A549 (cell line): ENCODE measurements around the gene FKBP3. TPM values are rescaled to one million over a fixed set of nuclear protein-coding genes. Genes with fewer than 3 reads are reported as not detected.
A peak's percentile ranks its signal among the peaks of the same experiment; 100 is the strongest.

Source experiments
- ATAC-seq, 2 experiments: fragments of 200-7000 bp in 1 of 2; fragments of >200 bp in 1 of 2; cut with Nextera tagmentation in 1 of 2; cut with Tn5 transposase in 1 of 2; 3 replicates each; pipeline versions ENCODE4 v1.8.0 to v1.9.1; 2018 to 2020; ENCODE audit warnings: mild to moderate bottlenecking in 1 of 2, moderate library complexity in 1 of 2
- CTCF ChIA-PET: fragments of 300-600 bp; sonication (Branson Sonifier 250); formaldehyde crosslinking; extraction: SDS; loops from one replicate; lab custom pipeline; 2021; ENCODE audit warnings: antibody characterized with exemption, inconsistent platforms; lab: Yijun Ruan, JAX
- POLR2A ChIA-PET: fragments of 350-600 bp; formaldehyde crosslinking; extraction: SDS; loops from one replicate; lab custom pipeline; 2021; ENCODE audit warnings: antibody characterized with exemption, inconsistent platforms; lab: Yijun Ruan, JAX
- DNase-seq, 2 experiments: peaks; one replicate each; pipeline versions ENCODE4 v3.0.0 to v3.0.0-alpha.2; 2011 to 2016; ENCODE audit warnings: low read depth in 1 of 2, low spot score in 1 of 2
- FAIRE-seq: peaks from 2 replicates; lab custom pipeline; 2011; peaks lifted over from hg19 to GRCh38; lab: Jason Lieb, UNC
- H3K27ac ChIP-seq, 2 experiments: fragments of >200 bp; sonication (Bioruptor Twin); formaldehyde crosslinking; 3 replicates each; pipeline ENCODE4 v1.5.1; 2016 to 2017
- H3K4me1 ChIP-seq: fragments of >200 bp; sonication (Bioruptor Twin); formaldehyde crosslinking; 3 replicates; pipeline ENCODE4 v1.6.1; 2016
- H3K4me2 ChIP-seq: fragments of >200 bp; sonication (Bioruptor Twin); formaldehyde crosslinking; 3 replicates; pipeline ENCODE4 v1.6.1; 2016
- H3K4me3 ChIP-seq: fragments of >200 bp; sonication (Bioruptor Twin); formaldehyde crosslinking; 3 replicates; pipeline ENCODE4 v1.5.1; 2016
- H3K9me3 ChIP-seq: fragments of >200 bp; sonication (Bioruptor Twin); formaldehyde crosslinking; 3 replicates; pipeline ENCODE4 v1.6.1; 2016
- BHLHE40 ChIP-seq: IDR thresholded peaks from 2 replicates; pipeline ENCODE4 v1.6.1; 2012; ENCODE audit warnings: low read depth, low read length, inconsistent platforms
- CBX2 ChIP-seq: fragments of 200-600 bp; sonication (generic); IDR thresholded peaks from 2 replicates; pipeline ENCODE4 v1.6.1; 2016; ENCODE audit warnings: low read depth, mild to moderate bottlenecking, borderline replicate concordance
- CBX8 ChIP-seq: fragments of 200-600 bp; sonication (generic); IDR thresholded peaks from 2 replicates; pipeline ENCODE4 v1.6.1; 2016
- EHMT2 ChIP-seq: fragments of 200-600 bp; sonication (generic); IDR thresholded peaks from 2 replicates; pipeline ENCODE4 v1.6.1; 2016; ENCODE audit warnings: antibody characterized with exemption, low read depth, mild to moderate bottlenecking, moderate library complexity
- EP300 ChIP-seq, 2 experiments: fragments of >200 bp; sonication (Bioruptor Twin); formaldehyde crosslinking; IDR thresholded peaks; 2 replicates in 1 of 2; 3 replicates in 1 of 2; pipeline ENCODE4 v1.6.1; 2016 to 2017
- ESRRA ChIP-seq: fragments of 150-350 bp; IDR thresholded peaks from 2 replicates; pipeline ENCODE4 v1.6.1; 2014; ENCODE audit warnings: mild to moderate bottlenecking, low read length, borderline replicate concordance
- HDAC2 ChIP-seq: fragments of 200-600 bp; sonication (generic); IDR thresholded peaks from 2 replicates; pipeline ENCODE4 v1.6.1; 2016
- HEYL ChIP-seq: fragments of 250-450 bp; sonication (Bioruptor Pico); IDR thresholded peaks from 2 replicates; pipeline ENCODE4 v1.8.0; 2021; ENCODE audit warnings: mild to moderate bottlenecking, moderate library complexity
- HOXA7 ChIP-seq: fragments of 250-450 bp; sonication (Bioruptor Pico); IDR thresholded peaks from 2 replicates; pipeline ENCODE4 v1.5.0; 2020; ENCODE audit warnings: mild to moderate bottlenecking, moderate library complexity
- HOXB13 ChIP-seq: fragments of 250-450 bp; sonication (Bioruptor Pico); IDR thresholded peaks from 2 replicates; pipeline ENCODE4 v1.5.0; 2020; ENCODE audit warnings: low read depth, mild to moderate bottlenecking, moderate library complexity
- JUN ChIP-seq, 2 experiments: fragments of >200 bp; sonication (Bioruptor Twin); formaldehyde crosslinking; IDR thresholded peaks; 2 replicates in 1 of 2; 3 replicates in 1 of 2; pipeline ENCODE4 v1.6.1; 2016 to 2017
- JUNB ChIP-seq: fragments of >200 bp; sonication (Bioruptor Twin); formaldehyde crosslinking; IDR thresholded peaks from 2 replicates; pipeline ENCODE4 v1.6.1; 2016
- KDM1A ChIP-seq: fragments of 200-600 bp; sonication (generic); IDR thresholded peaks from 2 replicates; pipeline ENCODE4 v1.6.1; 2016; ENCODE audit warnings: low read depth, mild to moderate bottlenecking
- KDM5A ChIP-seq: fragments of 200-600 bp; sonication (generic); IDR thresholded peaks from 2 replicates; pipeline ENCODE4 v1.6.1; 2016; ENCODE audit warnings: antibody characterized with exemption, mild to moderate bottlenecking
- MYC ChIP-seq: IDR thresholded peaks from 2 replicates; pipeline ENCODE4 v1.6.1; 2012; ENCODE audit warnings: mild to moderate bottlenecking, inconsistent platforms, low read length, improper control_type of control experiment, borderline replicate concordance
- NPAS2 ChIP-seq: fragments of 250-450 bp; sonication (Bioruptor Pico); IDR thresholded peaks from 2 replicates; pipeline ENCODE4 v1.8.0; 2022; ENCODE audit warnings: mild to moderate bottlenecking, moderate library complexity, borderline replicate concordance
- NR3C1 ChIP-seq: fragments of >200 bp; sonication (Bioruptor Twin); formaldehyde crosslinking; IDR thresholded peaks from 3 replicates; pipeline ENCODE4 v1.6.1; 2017
- PHF8 ChIP-seq: fragments of 200-600 bp; sonication (generic); IDR thresholded peaks from 2 replicates; pipeline ENCODE4 v1.6.1; 2016; ENCODE audit warnings: low read depth, mild to moderate bottlenecking, antibody characterized with exemption, moderate library complexity, borderline replicate concordance
- POLR2A ChIP-seq: IDR thresholded peaks from 2 replicates; pipeline ENCODE4 v1.6.1; 2012; ENCODE audit warnings: mild to moderate bottlenecking, low read length
- RAD21 ChIP-seq, 2 experiments: fragments of >200 bp in 1 of 2; sonication (Bioruptor Twin) in 1 of 2; formaldehyde crosslinking in 1 of 2; IDR thresholded peaks in 1 of 2; conservative IDR thresholded peaks in 1 of 2; 2 replicates in 1 of 2; 3 replicates in 1 of 2; pipeline ENCODE4 v1.6.1; 2012 to 2018; ENCODE audit warnings: inconsistent platforms in 1 of 2
- RARB ChIP-seq: fragments of 250-450 bp; sonication (Bioruptor Pico); IDR thresholded peaks from 2 replicates; pipeline ENCODE4 v1.8.0; 2021; ENCODE audit warnings: mild to moderate bottlenecking, moderate library complexity
- SREBF2 ChIP-seq: fragments of 450-650 bp; IDR thresholded peaks from 2 replicates; pipeline ENCODE4 v1.6.1; 2014; ENCODE audit warnings: mild to moderate bottlenecking, moderate library complexity
- ZSCAN20 ChIP-seq: fragments of 250-450 bp; sonication (Bioruptor Pico); IDR thresholded peaks from 2 replicates; pipeline ENCODE4 v1.8.0; 2022; ENCODE audit warnings: mild to moderate bottlenecking, moderate library complexity
- WGBS: methylation state at CpG from one replicate; pipeline ENCODE4 v1.1.6; 2017; ENCODE audit errors: missing lambda C conversion rate; 5-methylcytosine and 5-hydroxymethylcytosine counted together
- polyA plus RNA-seq, 4 experiments: library from polyadenylated mRNA; depleted of rRNA in 3 of 4; stranded (reverse); fragments of >200 nt; fragmentation: RNase III in 1 of 4; extraction: RNeasy Plus Mini Kit Qiagen cat#74134 plus additional on column Dnase treatment in 1 of 4; gene quantifications; 2 replicates in 3 of 4; 3 replicates in 1 of 4; pipeline ENCODE4 v1.2.3, GENCODE V29; 2011 to 2017
- TF ChIP-seq, protein P1 (sequence below): fragments of 250-450 bp; sonication (Bioruptor Pico); IDR thresholded peaks from 2 replicates; pipeline ENCODE4 v1.5.0; 2021; ENCODE audit warnings: mild to moderate bottlenecking, moderate library complexity, borderline replicate concordance
- TF ChIP-seq, protein P2 (sequence below): fragments of 250-450 bp; sonication (Bioruptor Pico); IDR thresholded peaks from 2 replicates; pipeline ENCODE4 v1.5.0; 2020; ENCODE audit warnings: low read depth, mild to moderate bottlenecking, moderate library complexity
- TF ChIP-seq, protein P3 (sequence below): fragments of >200 bp; sonication (Bioruptor Twin); formaldehyde crosslinking; IDR thresholded peaks from 2 replicates; pipeline ENCODE4 v1.6.1; 2016

FKBP3 gene
- polyA plus RNA-seq, 2 of the 4 experiments (the other 2 are of a cell fraction), result 158 to 202 TPM

DNA sequence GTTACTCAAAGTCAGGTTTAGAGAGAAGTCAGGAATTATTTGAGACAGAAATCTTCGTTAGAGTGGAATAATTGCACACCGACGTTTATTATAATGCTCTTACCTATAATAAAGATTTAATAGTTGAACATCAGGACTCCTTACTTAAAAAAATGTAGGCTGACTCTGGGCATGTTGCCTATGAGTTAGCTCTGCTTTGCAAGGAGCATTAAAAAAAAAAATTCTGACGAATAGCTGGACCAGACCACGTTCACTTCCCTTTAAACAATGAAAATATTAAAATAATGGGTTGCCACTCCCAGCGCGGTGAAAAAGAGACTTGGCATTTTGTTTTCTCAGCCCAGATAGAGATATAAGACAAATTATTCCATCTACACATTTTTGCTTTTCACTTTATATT is 875 bp upstream of the FKBP3 start:
- ChIA-PET CTCF (interaction anchor here (0.7 to 1.5 kb wide), 4 partner anchors 49 to 226 kb away, joined by 3 to 8 read pairs (median 4); no protein-coding TSS in a partner anchor), POLR2A (interaction anchor here (1.0 to 1.7 kb wide), 4 partner anchors 118 to 238 kb away, joined by 3 to 12 read pairs (median 7); partner anchors contain the start of genes KLHL28, MIS18BP1 and TOGARAM1)
- TF ChIP-seq HOXB13 (CRISPR knock-in tag) (no peak), BHLHE40 (no peak), EP300 (IDR thresholded peaks at IDR 0.05) (no peak), EHMT2 (no peak), PHF8 (no peak), KDM1A (no peak), JUNB (no peak), POLR2A (no peak), ZSCAN20 (no peak), CBX8 (no peak), HDAC2 (no peak), HEYL (CRISPR knock-in tag) (no peak), CBX2 (no peak), NR3C1 (no peak), RAD21 (conservative IDR thresholded peaks at IDR 0.05 in 1 of 2, IDR thresholded peaks at IDR 0.05 in 1 of 2) (no peak), RARB (CRISPR knock-in tag) (no peak)
- TF ChIP-seq, protein P1, sequence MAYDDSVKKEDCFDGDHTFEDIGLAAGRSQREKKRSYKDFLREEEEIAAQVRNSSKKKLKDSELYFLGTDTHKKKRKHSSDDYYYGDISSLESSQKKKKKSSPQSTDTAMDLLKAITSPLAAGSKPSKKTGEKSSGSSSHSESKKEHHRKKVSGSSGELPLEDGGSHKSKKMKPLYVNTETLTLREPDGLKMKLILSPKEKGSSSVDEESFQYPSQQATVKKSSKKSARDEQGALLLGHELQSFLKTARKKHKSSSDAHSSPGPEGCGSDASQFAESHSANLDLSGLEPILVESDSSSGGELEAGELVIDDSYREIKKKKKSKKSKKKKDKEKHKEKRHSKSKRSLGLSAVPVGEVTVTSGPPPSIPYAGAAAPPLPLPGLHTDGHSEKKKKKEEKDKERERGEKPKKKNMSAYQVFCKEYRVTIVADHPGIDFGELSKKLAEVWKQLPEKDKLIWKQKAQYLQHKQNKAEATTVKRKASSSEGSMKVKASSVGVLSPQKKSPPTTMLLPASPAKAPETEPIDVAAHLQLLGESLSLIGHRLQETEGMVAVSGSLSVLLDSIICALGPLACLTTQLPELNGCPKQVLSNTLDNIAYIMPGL, result no peak
- TF ChIP-seq, protein P2, sequence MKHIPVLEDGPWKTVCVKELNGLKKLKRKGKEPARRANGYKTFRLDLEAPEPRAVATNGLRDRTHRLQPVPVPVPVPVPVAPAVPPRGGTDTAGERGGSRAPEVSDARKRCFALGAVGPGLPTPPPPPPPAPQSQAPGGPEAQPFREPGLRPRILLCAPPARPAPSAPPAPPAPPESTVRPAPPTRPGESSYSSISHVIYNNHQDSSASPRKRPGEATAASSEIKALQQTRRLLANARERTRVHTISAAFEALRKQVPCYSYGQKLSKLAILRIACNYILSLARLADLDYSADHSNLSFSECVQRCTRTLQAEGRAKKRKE (CRISPR knock-in tag), result no peak
- DNase-seq (no peak), FAIRE-seq (no peak), ATAC-seq (no peak)
- Histone ChIP-seq H3K4me2 (peak overlapping the region; percentile 85), H3K4me1 (peaks cover 20% of the 10 kb centered on the region), H3K4me3 (peak overlapping the region; percentile 78), H3K9me3 (no peaks in the 10 kb centered on the region), H3K27ac (peak overlapping the region; percentile 79 to 83)
- WGBS, result 1% methylated on average over 7 of the region's 7 CpGs

DNA sequence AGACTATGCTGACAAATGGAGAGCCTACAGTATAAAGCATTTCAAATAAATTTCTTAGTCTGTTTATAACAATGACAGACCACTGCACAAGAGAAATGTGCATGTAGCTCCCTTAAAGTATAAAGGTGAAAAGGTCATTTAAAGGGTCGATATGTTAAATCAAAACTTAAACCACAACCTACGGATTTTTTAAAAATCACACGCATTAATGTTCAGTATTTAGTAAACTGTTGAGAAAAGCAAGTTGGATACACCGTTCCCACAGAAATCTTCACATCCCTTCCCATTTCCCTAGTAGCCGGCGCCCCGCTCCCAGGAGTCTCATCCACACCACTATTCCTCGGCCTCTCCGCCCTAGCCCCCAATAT is 614 bp downstream of the FKBP3 start:
- Histone ChIP-seq H3K27ac (peak overlapping the region; percentile 91 to 96), H3K9me3 (no peaks in the 10 kb centered on the region), H3K4me1 (peaks cover 20% of the 10 kb centered on the region), H3K4me2 (peak overlapping the region; percentile 78), H3K4me3 (peak overlapping the region; percentile 78)
- DNase-seq, result no peak
- WGBS, result 4% methylated on average over 9 of the region's 9 CpGs
- no peak for FAIRE-seq
- ChIA-PET CTCF (interaction anchor here (0.6 to 1.5 kb wide), 3 partner anchors 25 to 221 kb away, joined by 3 to 8 read pairs (median 4); no protein-coding TSS in a partner anchor), POLR2A (interaction anchor here (1.6 kb wide), 2 partner anchors 49 to 172 kb away, joined by 6 to 12 read pairs; partner anchors contain the start of genes KLHL28, PRPF39 and TOGARAM1)
- TF ChIP-seq HOXA7, result no peak
- TF ChIP-seq SREBF2, result no peak
- TF ChIP-seq KDM5A, result no peak
- TF ChIP-seq HDAC2, result no peak
- TF ChIP-seq ESRRA, result no peak
- TF ChIP-seq ZSCAN20, result no peak
- TF ChIP-seq, protein P3, sequence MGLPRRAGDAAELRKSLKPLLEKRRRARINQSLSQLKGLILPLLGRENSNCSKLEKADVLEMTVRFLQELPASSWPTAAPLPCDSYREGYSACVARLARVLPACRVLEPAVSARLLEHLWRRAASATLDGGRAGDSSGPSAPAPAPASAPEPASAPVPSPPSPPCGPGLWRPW, result no peak
- no peak for TF ChIP-seq JUN (IDR thresholded peaks at IDR 0.05)
- TF ChIP-seq MYC, result no peak
- no peak for TF ChIP-seq NPAS2 (CRISPR knock-in tag)
- TF ChIP-seq HEYL (CRISPR knock-in tag), result no peak
- no peak for TF ChIP-seq RAD21 (conservative IDR thresholded peaks at IDR 0.05 in 1 of 2, IDR thresholded peaks at IDR 0.05 in 1 of 2)
- peak; percentile 31 to 35 for ATAC-seq
